ENCODE measurements around the gene PPP1R12B.
"Not testable (repeated sequence)": the region's sequence is repeated elsewhere in the genome, so short reads cannot be mapped to it uniquely, and the experiment has no call there.

The PPP1R12B gene

GRCh38 chr1:202556037-202556436 lies 207.5 kb downstream of the PPP1R12B start:
- not testable (repeated sequence) for DNase-seq (ENCODE audit: low read depth in 2 of 2)

GRCh38 chr1:202557662-202558061 lies 209.2 kb downstream of the PPP1R12B start:
- DNase-seq (ENCODE audit: low read depth in 2 of 2): not testable (repeated sequence)

- no peak for DNase-seq (ENCODE audit: low read depth in 2 of 2)
Measured at GRCh38 chr1:202561240-202561639, 212.7 kb downstream of the PPP1R12B start.

GRCh38 chr1:202561726-202562443 lies 213.4 kb downstream of the PPP1R12B start:
- DNase-seq (ENCODE audit: low read depth in 2 of 2): no peak

- no peak for DNase-seq (ENCODE audit: low read depth in 2 of 2)
Measured at GRCh38 chr1:202562444-202563060, 214.1 kb downstream of the PPP1R12B start.

GRCh38 chr1:202563818-202564217 lies 215.3 kb downstream of the PPP1R12B start:
- DNase-seq (ENCODE audit: low read depth in 2 of 2): no peak

GRCh38 chr1:202564958-202565495 lies 216.5 kb downstream of the PPP1R12B start:
- no peak for DNase-seq (ENCODE audit: low read depth in 2 of 2)

- no peak for DNase-seq (ENCODE audit: low read depth in 2 of 2)
Measured at GRCh38 chr1:202565890-202566602, 217.5 kb downstream of the PPP1R12B start.

GRCh38 chr1:202567738-202568137 lies 219.2 kb downstream of the PPP1R12B start:
- no peak for DNase-seq (ENCODE audit: low read depth in 2 of 2)

GRCh38 chr1:202568410-202568809 lies 219.9 kb downstream of the PPP1R12B start:
- DNase-seq (ENCODE audit: low read depth in 2 of 2): no peak

- DNase-seq (ENCODE audit: low read depth in 2 of 2): no peak
Measured at GRCh38 chr1:202568826-202569225, 220.3 kb downstream of the PPP1R12B start.

- no peak for DNase-seq (ENCODE audit: low read depth in 2 of 2)
Measured at GRCh38 chr1:202569393-202570322, 221.2 kb downstream of the PPP1R12B start.

- peak in 1 of 2 experiments; percentile 10 for DNase-seq (ENCODE audit: low read depth in 2 of 2)
Measured at GRCh38 chr1:202571719-202572339, 223.3 kb downstream of the PPP1R12B start.

GRCh38 chr1:202572867-202573266 lies 224.4 kb downstream of the PPP1R12B start:
- DNase-seq (ENCODE audit: low read depth in 2 of 2): no peak

- DNase-seq (ENCODE audit: low read depth in 2 of 2): no peak
Measured at GRCh38 chr1:202575918-202576653, 227.6 kb downstream of the PPP1R12B start.

GRCh38 chr1:202576816-202577215 lies 228.3 kb downstream of the PPP1R12B start:
- DNase-seq (ENCODE audit: low read depth in 2 of 2): no peak

- DNase-seq (ENCODE audit: low read depth in 2 of 2): no peak
Measured at GRCh38 chr1:202577381-202577780, 228.9 kb downstream of the PPP1R12B start.

- no peak for DNase-seq (ENCODE audit: low read depth in 2 of 2)
Measured at GRCh38 chr1:202578001-202578504, 229.6 kb downstream of the PPP1R12B start.

GRCh38 chr1:202578565-202578964 lies 230.1 kb downstream of the PPP1R12B start:
- no peak for DNase-seq (ENCODE audit: low read depth in 2 of 2)

- no peak for DNase-seq (ENCODE audit: low read depth in 2 of 2)
Measured at GRCh38 chr1:202579806-202580205, 231.3 kb downstream of the PPP1R12B start.

All from stimulated activated CD4-positive, alpha-beta T cell treated with anti-CD3 and anti-CD28 coated beads, Interleukin-12 subunit alpha, Interleukin-12 subunit beta, amount 100 ng/mL, for 24 hours (primary cell).